Effector memory CD8-positive, alpha-beta T cell (primary cell): ENCODE results near the gene RGL4.
"Not testable (repeated sequence)": the region's sequence is repeated elsewhere in the genome, so short reads cannot be mapped to it uniquely, and the experiment has no call there.

Experiments used
- ATAC-seq: fragments of 150-1000 bp; cut with Tn5 transposase; replicated peaks from 2 replicates; pipeline ENCODE4 v1.10.0; 2021; ENCODE audit warnings: mild to moderate bottlenecking, moderate library complexity
- DNase-seq, 3 experiments: peaks; one replicate each; pipeline ENCODE4 v3.0.0; 2021
- H3K27ac Mint-ChIP-seq, 2 donors: one replicate each; pipeline ENCODE4 v1.8.0; 2022; ENCODE audit warnings: mild to moderate bottlenecking in 2 of 2, mixed read lengths in 2 of 2, moderate library complexity in 2 of 2
- H3K27me3 Mint-ChIP-seq, 2 donors: one replicate each; pipeline ENCODE4 v1.8.0; 2022; ENCODE audit warnings: mixed read lengths in 2 of 2
- H3K36me3 Mint-ChIP-seq: one replicate; pipeline ENCODE4 v1.8.0; 2022; ENCODE audit warnings: mild to moderate bottlenecking, moderate library complexity, mixed read lengths; ENCODE audit not compliant: insufficient read depth
- H3K4me1 Mint-ChIP-seq, 2 donors: one replicate each; pipeline ENCODE4 v1.8.0; 2022; ENCODE audit warnings: low read depth in 2 of 2, mixed read lengths in 2 of 2
- H3K4me3 Mint-ChIP-seq, 2 donors: one replicate each; pipeline ENCODE4 v1.8.0; 2022; ENCODE audit warnings: mild to moderate bottlenecking in 2 of 2, mixed read lengths in 2 of 2, moderate library complexity in 2 of 2
- H3K9me3 Mint-ChIP-seq, 2 donors: one replicate each; pipeline ENCODE4 v1.8.0; 2022; ENCODE audit warnings: mixed read lengths in 2 of 2
- total RNA-seq, 9 experiments: gene quantifications; one replicate each; lab custom pipeline; 2026; lab: John Stamatoyannopoulos, UW

RGL4 gene
- 2.7 to 11.4 (median 4.9) reads per million in 9 experiments for total RNA-seq

GRCh38 chr22:23690713-23691112 lies at the start of gene RGL4:
Gene RGL4, plus strand, starts transcription at chr22:23691013. Its CDS starts 1,018 bp downstream, at chr22:23692031.
- peaks cover 9 to 22% of the 10 kb centered on the region in 2 donors for H3K4me1 Mint-ChIP-seq
- no peak within 1 kb of the TSS for H3K4me3 Mint-ChIP-seq
- H3K9me3 Mint-ChIP-seq: no peaks in the 10 kb centered on the region
- H3K36me3 Mint-ChIP-seq: peaks cover 12% of the 10 kb centered on the region
- H3K27me3 Mint-ChIP-seq: no peaks in the 10 kb centered on the region
- no peak for DNase-seq
- ATAC-seq: no peak
- peak within 1 kb of the TSS; percentile 50 to 74 for H3K27ac Mint-ChIP-seq

GRCh38 chr22:23646526-23646925 lies 44.3 kb upstream of the RGL4 start:
- H3K27ac Mint-ChIP-seq, H3K9me3 Mint-ChIP-seq, DNase-seq, ATAC-seq, H3K4me1 Mint-ChIP-seq, H3K36me3 Mint-ChIP-seq, H3K27me3 Mint-ChIP-seq, H3K4me3 Mint-ChIP-seq: not testable (repeated sequence)

- no peak for ATAC-seq
- no peak overlapping the region for H3K27ac Mint-ChIP-seq
- peaks cover 6% of the 10 kb centered on the region for H3K36me3 Mint-ChIP-seq
- no peaks in the 10 kb centered on the region for H3K27me3 Mint-ChIP-seq
- H3K4me3 Mint-ChIP-seq: no peak overlapping the region
- no peak for DNase-seq
- H3K9me3 Mint-ChIP-seq: no peaks in the 10 kb centered on the region
- no peaks in the 10 kb centered on the region for H3K4me1 Mint-ChIP-seq
Observed at GRCh38 chr22:23649071-23649501, 41.7 kb upstream of the RGL4 start.

- no peaks in the 10 kb centered on the region for H3K9me3 Mint-ChIP-seq
- peaks cover 6% of the 10 kb centered on the region for H3K36me3 Mint-ChIP-seq
- ATAC-seq: no peak
Observed at GRCh38 chr22:23651676-23652075, 39.1 kb upstream of the RGL4 start.

GRCh38 chr22:23652286-23652685 lies 38.5 kb upstream of the RGL4 start:
- DNase-seq: no peak
- Mint-ChIP-seq H3K27ac (no peak overlapping the region), H3K4me1 (no peaks in the 10 kb centered on the region), H3K36me3 (peaks cover 6% of the 10 kb centered on the region), H3K4me3 (no peak overlapping the region), H3K9me3 (no peaks in the 10 kb centered on the region), H3K27me3 (no peaks in the 10 kb centered on the region)
- no peak for ATAC-seq

More at GRCh38 chr22:23651676-23652075, 39.1 kb upstream of the RGL4 start:
- no peaks in the 10 kb centered on the region for H3K27me3 Mint-ChIP-seq
- H3K27ac Mint-ChIP-seq: no peak overlapping the region
- H3K4me3 Mint-ChIP-seq: no peak overlapping the region
- no peak for DNase-seq
- H3K4me1 Mint-ChIP-seq: no peaks in the 10 kb centered on the region

- H3K27ac Mint-ChIP-seq: no peak overlapping the region
- no peaks in the 10 kb centered on the region for H3K4me1 Mint-ChIP-seq
- H3K27me3 Mint-ChIP-seq: no peaks in the 10 kb centered on the region
- ATAC-seq (no peak), DNase-seq (no peak)
- H3K4me3 Mint-ChIP-seq: no peak overlapping the region
- no peaks in the 10 kb centered on the region for H3K9me3 Mint-ChIP-seq
- peaks cover 6% of the 10 kb centered on the region for H3K36me3 Mint-ChIP-seq
Observed at GRCh38 chr22:23652711-23653110, 38.1 kb upstream of the RGL4 start.

- Mint-ChIP-seq H3K9me3 (no peaks in the 10 kb centered on the region), H3K4me1 (no peaks in the 10 kb centered on the region), H3K27ac (peak overlapping the region in 1 of 2 donors; percentile 77), H3K36me3 (peaks cover 18% of the 10 kb centered on the region), H3K27me3 (no peaks in the 10 kb centered on the region), H3K4me3 (no peak overlapping the region)
- no peak for DNase-seq
- no peak for ATAC-seq
Observed at GRCh38 chr22:23655891-23656475, 34.8 kb upstream of the RGL4 start.

GRCh38 chr22:23657727-23658126 lies 33.1 kb upstream of the RGL4 start:
- no peaks in the 10 kb centered on the region for H3K27me3 Mint-ChIP-seq

GRCh38 chr22:23660381-23660780 lies 30.4 kb upstream of the RGL4 start:
- ATAC-seq, H3K4me3 Mint-ChIP-seq, H3K27me3 Mint-ChIP-seq, H3K27ac Mint-ChIP-seq, H3K9me3 Mint-ChIP-seq, DNase-seq: not testable (repeated sequence)
- H3K36me3 Mint-ChIP-seq: peaks cover 23% of the 10 kb centered on the region
- H3K4me1 Mint-ChIP-seq: peaks cover 3 to 17% of the 10 kb centered on the region in 2 donors

More at GRCh38 chr22:23657727-23658126, 33.1 kb upstream of the RGL4 start:
- peaks cover 3 to 11% of the 10 kb centered on the region in 2 donors for H3K4me1 Mint-ChIP-seq
- H3K9me3 Mint-ChIP-seq: no peaks in the 10 kb centered on the region
- H3K4me3 Mint-ChIP-seq: no peak overlapping the region
- ATAC-seq (no peak), DNase-seq (no peak)
- no peak overlapping the region for H3K27ac Mint-ChIP-seq
- peaks cover 23% of the 10 kb centered on the region for H3K36me3 Mint-ChIP-seq

GRCh38 chr22:23670378-23671295 lies 20.2 kb upstream of the RGL4 start:
- Mint-ChIP-seq H3K27ac (peak overlapping the region in 1 of 2 donors; percentile 49), H3K27me3 (no peaks in the 10 kb centered on the region), H3K4me3 (no peak overlapping the region), H3K4me1 (peaks cover 3 to 6% of the 10 kb centered on the region in 2 donors), H3K9me3 (no peaks in the 10 kb centered on the region), H3K36me3 (peaks cover 3% of the 10 kb centered on the region)
- DNase-seq (no peak), ATAC-seq (no peak)

- ATAC-seq, H3K36me3 Mint-ChIP-seq, H3K9me3 Mint-ChIP-seq, H3K4me1 Mint-ChIP-seq, H3K27ac Mint-ChIP-seq, DNase-seq, H3K27me3 Mint-ChIP-seq, H3K4me3 Mint-ChIP-seq: not testable (repeated sequence)
Observed at GRCh38 chr22:23671387-23671786, 19.4 kb upstream of the RGL4 start.

- peak; percentile 74 for ATAC-seq
- H3K36me3 Mint-ChIP-seq, H3K9me3 Mint-ChIP-seq, H3K4me3 Mint-ChIP-seq, H3K27me3 Mint-ChIP-seq, DNase-seq: not testable (repeated sequence)
- Mint-ChIP-seq H3K27ac (peak overlapping the region; percentile 67 to 86), H3K4me1 (peaks cover 9 to 14% of the 10 kb centered on the region in 2 donors)
Observed at GRCh38 chr22:23672307-23673049, 18.3 kb upstream of the RGL4 start.

GRCh38 chr22:23673050-23673620 lies 17.7 kb upstream of the RGL4 start:
- H3K4me1 Mint-ChIP-seq: peaks cover 16 to 20% of the 10 kb centered on the region in 2 donors
- H3K36me3 Mint-ChIP-seq: peaks cover 3% of the 10 kb centered on the region
- DNase-seq: no peak
- no peaks in the 10 kb centered on the region for H3K27me3 Mint-ChIP-seq
- ATAC-seq: no peak
- H3K9me3 Mint-ChIP-seq: no peaks in the 10 kb centered on the region
- H3K27ac Mint-ChIP-seq: peak overlapping the region; percentile 67 to 86
- no peak overlapping the region for H3K4me3 Mint-ChIP-seq
